GM12801 (cell line): ENCODE results near the gene DDX56.

ENCODE experiments used
- CTCF ChIP-seq: IDR thresholded peaks from one replicate; pipeline ENCODE4 v1.5.1; 2011; ENCODE audit warnings: control low read depth; ENCODE audit not compliant: insufficient read length; ENCODE audit errors: extremely low read depth

Gene DDX56

GRCh38 chr7:44574287-44574872 lies 672 bp upstream of the DDX56 start:
- no peak for TF ChIP-seq CTCF

- TF ChIP-seq CTCF, result no peak
Measured at GRCh38 chr7:44572771-44573170, 937 bp downstream of the DDX56 start.

GRCh38 chr7:44569959-44570358 lies 3.7 kb downstream of the DDX56 start:
- TF ChIP-seq CTCF, result no peak

DNA sequence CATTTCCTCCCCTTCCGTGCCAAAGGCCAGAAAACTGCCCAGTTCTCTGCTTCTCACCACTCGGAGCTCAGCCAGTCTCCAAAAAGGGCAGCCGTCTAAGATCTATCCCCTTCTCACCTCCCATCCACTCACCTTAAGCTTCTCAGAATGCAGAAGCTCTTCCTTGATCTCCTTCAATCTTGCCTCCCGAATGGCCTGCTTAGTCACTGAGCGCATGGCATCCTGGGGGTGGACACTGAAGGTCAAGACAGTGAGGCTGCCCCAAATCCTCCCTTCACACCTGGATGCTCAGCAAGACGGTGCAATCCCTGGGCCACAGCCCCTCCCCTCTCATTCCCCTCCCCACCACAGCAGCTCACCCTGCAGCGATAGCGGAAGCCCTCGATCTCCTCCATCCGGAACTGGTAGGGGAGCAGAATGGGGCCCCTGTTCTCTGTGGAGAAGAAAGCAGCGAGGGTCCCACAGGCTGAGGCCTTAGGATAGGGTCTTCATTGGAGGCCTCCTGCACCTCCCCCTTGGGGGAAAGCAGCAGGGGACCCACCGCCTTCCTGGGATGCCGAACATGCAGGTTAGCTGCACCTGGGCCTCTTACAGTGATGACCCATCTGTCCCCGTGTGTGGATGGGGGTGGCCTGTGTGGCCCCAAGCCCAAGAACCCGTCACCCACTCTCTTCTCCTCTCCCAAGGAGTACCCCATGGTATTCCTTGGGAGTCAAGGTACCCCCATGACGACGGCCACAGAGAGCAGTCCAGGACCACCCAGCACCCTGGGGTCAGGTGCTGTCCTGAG lies 4.7 kb downstream of the DDX56 start:
- no peak for TF ChIP-seq CTCF

GRCh38 chr7:44567884-44568283 lies 5.8 kb downstream of the DDX56 start:
- TF ChIP-seq CTCF, result no peak

GRCh38 chr7:44566680-44567079 lies 7.0 kb downstream of the DDX56 start:
- no peak for TF ChIP-seq CTCF

GRCh38 chr7:44565795-44566559 lies 7.7 kb downstream of the DDX56 start:
- TF ChIP-seq CTCF, result no peak
